Liver (tissue), 3 donors: ENCODE results near the gene PRXL2C.

Experiments
- CTCF ChIP-seq: fragments of 150-350 bp; IDR thresholded peaks from 2 replicates; pipeline ENCODE4 v1.5.1; 2017; ENCODE audit warnings: improper control_type of control experiment, low read depth, low read length; ENCODE audit not compliant: missing input control
- EGR1 ChIP-seq, 2 donors: IDR thresholded peaks; 2 replicates each; pipeline ENCODE4 v1.6.1; 2016 to 2018; ENCODE audit warnings: antibody characterized with exemption in 2 of 2, low read depth in 2 of 2
- HNF4G ChIP-seq: IDR thresholded peaks from 2 replicates; pipeline ENCODE4 v1.6.1; 2016; ENCODE audit warnings: antibody characterized with exemption
- TAF1 ChIP-seq: conservative IDR thresholded peaks from 2 replicates; pipeline ENCODE4 v1.6.1; 2016; ENCODE audit warnings: antibody characterized with exemption, mild to moderate bottlenecking
- TF ChIP-seq, protein P1 (sequence below): IDR thresholded peaks from 2 replicates; pipeline ENCODE4 v1.6.1; 2016; ENCODE audit warnings: antibody characterized with exemption
- donor health status: healthy.
- donor health status: healthy.

GRCh38 chr9:96663506-96664120 is 8.5 kb upstream of the PRXL2C start:
- TF ChIP-seq CTCF (no peak), EGR1 (IDR thresholded peaks at IDR 0.05; ENCODE audit: low read depth in 2 of 2) (no peak), HNF4G (no peak), TAF1 (no peak)
- TF ChIP-seq, protein P1, sequence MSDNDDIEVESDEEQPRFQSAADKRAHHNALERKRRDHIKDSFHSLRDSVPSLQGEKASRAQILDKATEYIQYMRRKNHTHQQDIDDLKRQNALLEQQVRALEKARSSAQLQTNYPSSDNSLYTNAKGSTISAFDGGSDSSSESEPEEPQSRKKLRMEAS, result no peak
